Endothelial cell (in vitro differentiated cells): ENCODE measurements around the gene KIF17. TPM values are rescaled to one million over a fixed set of nuclear protein-coding genes. Genes with fewer than 3 reads are reported as not detected.

Experiments
- DNase-seq: peaks from one replicate; pipeline ENCODE4 v3.0.0; 2021; ENCODE audit warnings: low spot score
- H3K27ac Mint-ChIP-seq: one replicate; pipeline ENCODE4 v1.8.0; 2021; ENCODE audit warnings: mixed read lengths, inconsistent platforms; ENCODE audit not compliant: unreplicated experiment
- H3K27me3 Mint-ChIP-seq: one replicate; pipeline ENCODE4 v1.8.0; 2021; ENCODE audit warnings: mild to moderate bottlenecking, moderate library complexity, mixed read lengths, inconsistent platforms; ENCODE audit not compliant: unreplicated experiment
- H3K36me3 Mint-ChIP-seq: one replicate; pipeline ENCODE4 v1.8.0; 2021; ENCODE audit warnings: mild to moderate bottlenecking, low read depth, mixed read lengths, inconsistent platforms; ENCODE audit not compliant: unreplicated experiment
- H3K4me1 Mint-ChIP-seq: one replicate; pipeline ENCODE4 v1.8.0; 2021; ENCODE audit warnings: mild to moderate bottlenecking, mixed read lengths, inconsistent platforms; ENCODE audit not compliant: unreplicated experiment
- H3K4me3 Mint-ChIP-seq: one replicate; pipeline ENCODE4 v1.8.0; 2021; ENCODE audit warnings: mild to moderate bottlenecking, mixed read lengths, inconsistent platforms; ENCODE audit not compliant: unreplicated experiment
- H3K9me3 Mint-ChIP-seq: one replicate; pipeline ENCODE4 v1.8.0; 2021; ENCODE audit warnings: mixed read lengths, inconsistent platforms; ENCODE audit not compliant: unreplicated experiment
- CTCF ChIP-seq: fragments of 200-600 bp; sonication (generic); IDR thresholded peaks from one replicate; pipeline ENCODE4 v1.5.0; 2021; ENCODE audit warnings: antibody characterized with exemption; ENCODE audit not compliant: unreplicated experiment
- total RNA-seq: library from RNA; stranded (reverse); fragmentation: NEBNext Ultra II Directional; extraction: Animal tissue kit (Norgen Biotek cat#: 25700); gene quantifications from one replicate; pipeline ENCODE4 v1.2.1, GENCODE V29; 2021; ENCODE audit not compliant: unreplicated experiment

The KIF17 gene
- total RNA-seq, 1 donor from 2014 or later: 1.8 TPM

GRCh38 chr1:20701446-20701845 lies 16.4 kb downstream of the KIF17 start:
- H3K27ac Mint-ChIP-seq: no peak overlapping the region
- DNase-seq: no peak
- H3K9me3 Mint-ChIP-seq: no peaks in the 10 kb centered on the region
- H3K36me3 Mint-ChIP-seq: peaks cover 4% of the 10 kb centered on the region
- peaks cover 8% of the 10 kb centered on the region for H3K27me3 Mint-ChIP-seq
- H3K4me3 Mint-ChIP-seq: no peak overlapping the region
- no peaks in the 10 kb centered on the region for H3K4me1 Mint-ChIP-seq
- no peak for TF ChIP-seq CTCF

- H3K27ac Mint-ChIP-seq: no peak overlapping the region
- TF ChIP-seq CTCF: no peak
- peaks cover 4% of the 10 kb centered on the region for H3K4me1 Mint-ChIP-seq
- no peak overlapping the region for H3K4me3 Mint-ChIP-seq
- H3K27me3 Mint-ChIP-seq: peaks cover 8% of the 10 kb centered on the region
- peaks cover 4% of the 10 kb centered on the region for H3K36me3 Mint-ChIP-seq
- DNase-seq: no peak
- no peaks in the 10 kb centered on the region for H3K9me3 Mint-ChIP-seq
Observed at GRCh38 chr1:20700636-20701215, 17.1 kb downstream of the KIF17 start.

- H3K36me3 Mint-ChIP-seq: peaks cover 4% of the 10 kb centered on the region
- peaks cover 4% of the 10 kb centered on the region for H3K4me1 Mint-ChIP-seq
- DNase-seq: no peak
- no peak overlapping the region for H3K4me3 Mint-ChIP-seq
- H3K27ac Mint-ChIP-seq: no peak overlapping the region
- TF ChIP-seq CTCF: no peak
- peaks cover 10% of the 10 kb centered on the region for H3K27me3 Mint-ChIP-seq
- no peaks in the 10 kb centered on the region for H3K9me3 Mint-ChIP-seq
Observed at GRCh38 chr1:20699558-20699957, 18.2 kb downstream of the KIF17 start.

GRCh38 chr1:20698195-20698910 lies 19.5 kb downstream of the KIF17 start:
- no peak overlapping the region for H3K4me3 Mint-ChIP-seq
- no peak overlapping the region for H3K27ac Mint-ChIP-seq
- DNase-seq: no peak
- H3K4me1 Mint-ChIP-seq: peaks cover 4% of the 10 kb centered on the region
- H3K9me3 Mint-ChIP-seq: no peaks in the 10 kb centered on the region
- H3K36me3 Mint-ChIP-seq: peaks cover 4% of the 10 kb centered on the region
- TF ChIP-seq CTCF: no peak
- H3K27me3 Mint-ChIP-seq: peaks cover 8% of the 10 kb centered on the region

- Mint-ChIP-seq H3K4me3 (no peak overlapping the region), H3K27ac (no peak overlapping the region), H3K9me3 (no peaks in the 10 kb centered on the region), H3K4me1 (peaks cover 4% of the 10 kb centered on the region), H3K36me3 (no peaks in the 10 kb centered on the region), H3K27me3 (peaks cover 7% of the 10 kb centered on the region)
- DNase-seq: no peak
- TF ChIP-seq CTCF: no peak
Observed at GRCh38 chr1:20697563-20697962, 20.2 kb downstream of the KIF17 start.
